RPMI8226 (cell line): Measurements from ENCODE around the gene UGT2A3.
"Not testable (repeated sequence)": the region's sequence is repeated elsewhere in the genome, so short reads cannot be mapped to it uniquely, and the experiment has no call there.

Experiments used
- DNase-seq: peaks from one replicate; pipeline ENCODE4 v3.0.0-alpha.2; 2015

The UGT2A3 gene

GRCh38 chr4:68951078-68951805 lies at the start of gene UGT2A3:
UGT2A3 (minus strand) TSS chr4:68951804; CDS start chr4:68951760, 44 bp downstream.
- DNase-seq, result no peak

GRCh38 chr4:68997040-68997439 lies 45.4 kb upstream of the UGT2A3 start:
- DNase-seq, result no peak

- no peak for DNase-seq
Measured at GRCh38 chr4:68995292-68995691, 43.7 kb upstream of the UGT2A3 start.

- no peak for DNase-seq
Measured at GRCh38 chr4:68987007-68987406, 35.4 kb upstream of the UGT2A3 start.

GRCh38 chr4:68985442-68985841 lies 33.8 kb upstream of the UGT2A3 start:
- no peak for DNase-seq

GRCh38 chr4:68984947-68985346 lies 33.3 kb upstream of the UGT2A3 start:
- DNase-seq, result no peak

- DNase-seq, result no peak
Measured at GRCh38 chr4:68963374-68963773, 11.8 kb upstream of the UGT2A3 start.

- DNase-seq, result no peak
Measured at GRCh38 chr4:68962868-68963267, 11.3 kb upstream of the UGT2A3 start.

GRCh38 chr4:68960294-68961163 lies 8.9 kb upstream of the UGT2A3 start:
- DNase-seq, result no peak

GRCh38 chr4:68959085-68959484 lies 7.5 kb upstream of the UGT2A3 start:
- DNase-seq, result not testable (repeated sequence)

GRCh38 chr4:68954126-68954525 lies 2.5 kb upstream of the UGT2A3 start:
- no peak for DNase-seq

GRCh38 chr4:68953056-68953596 lies 1.5 kb upstream of the UGT2A3 start:
- DNase-seq, result no peak

GRCh38 chr4:68951806-68952585 lies 392 bp upstream of the UGT2A3 start:
- DNase-seq, result no peak

GRCh38 chr4:68950033-68950432 lies 1.6 kb downstream of the UGT2A3 start:
- DNase-seq, result no peak

GRCh38 chr4:68948985-68949384 lies 2.6 kb downstream of the UGT2A3 start:
- DNase-seq, result no peak

GRCh38 chr4:68948044-68948743 lies 3.4 kb downstream of the UGT2A3 start:
- no peak for DNase-seq

- no peak for DNase-seq
Measured at GRCh38 chr4:68929076-68929737, 22.4 kb downstream of the UGT2A3 start.

- DNase-seq, result no peak
Measured at GRCh38 chr4:68927165-68927564, 24.4 kb downstream of the UGT2A3 start.

- not testable (repeated sequence) for DNase-seq
Measured at GRCh38 chr4:68922202-68922601, 29.4 kb downstream of the UGT2A3 start.

GRCh38 chr4:68921051-68921450 lies 30.6 kb downstream of the UGT2A3 start:
- no peak for DNase-seq

- no peak for DNase-seq
Measured at GRCh38 chr4:68917016-68917415, 34.6 kb downstream of the UGT2A3 start.

GRCh38 chr4:68912807-68913206 lies 38.8 kb downstream of the UGT2A3 start:
- no peak for DNase-seq
